Stimulated activated CD4-positive, alpha-beta T cell treated with anti-CD3 and anti-CD28 coated beads, Interleukin-12 subunit alpha, Interleukin-12 subunit beta, amount 100 ng/mL, for 24 hours (primary cell): ENCODE results near the gene JAG1.

Experiments
- DNase-seq, 2 experiments: peaks; one replicate each; pipeline ENCODE4 v3.0.0-alpha.2; 2020; ENCODE audit warnings: low read depth in 2 of 2

The JAG1 gene

DNA sequence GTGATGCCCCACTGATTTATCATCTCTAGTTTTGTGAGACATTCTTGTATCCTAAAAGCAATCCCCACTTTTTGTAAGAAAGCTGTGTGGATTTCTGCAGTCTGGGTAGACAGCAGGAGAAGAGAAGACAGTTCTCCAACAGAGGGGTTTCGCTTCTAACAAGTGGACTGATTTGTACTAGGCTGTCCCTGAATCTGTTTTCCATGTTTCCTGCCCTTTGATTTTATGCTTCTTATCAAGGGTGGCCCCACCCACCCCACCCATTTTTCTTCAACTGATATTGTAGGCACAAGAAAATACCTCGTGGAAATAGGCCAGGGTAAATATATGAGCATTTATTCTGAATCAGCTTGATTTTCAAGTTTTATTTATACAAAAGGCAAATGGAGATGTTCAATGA lies 25.7 kb upstream of the JAG1 start:
- DNase-seq, result no peak

DNA sequence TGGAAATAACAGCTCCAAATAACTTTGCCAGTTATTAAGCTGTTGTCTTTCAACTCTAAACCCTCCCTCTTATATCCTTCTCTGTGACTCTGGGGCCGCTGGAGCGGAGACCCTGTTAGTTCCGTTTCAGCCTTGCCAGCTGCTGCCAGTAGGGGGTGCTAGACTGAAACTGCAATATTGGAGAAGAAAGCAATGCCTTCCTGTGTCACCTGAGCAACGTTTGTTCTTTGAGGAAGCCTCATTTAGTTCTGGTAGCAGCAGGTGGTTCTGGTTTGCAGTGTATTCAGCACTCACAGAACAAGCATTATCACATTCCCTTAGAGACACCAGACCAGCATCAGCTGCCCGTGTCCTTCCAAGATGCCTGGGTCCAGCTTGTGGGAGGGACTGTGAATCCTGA lies 22.9 kb upstream of the JAG1 start:
- DNase-seq, result no peak

DNA sequence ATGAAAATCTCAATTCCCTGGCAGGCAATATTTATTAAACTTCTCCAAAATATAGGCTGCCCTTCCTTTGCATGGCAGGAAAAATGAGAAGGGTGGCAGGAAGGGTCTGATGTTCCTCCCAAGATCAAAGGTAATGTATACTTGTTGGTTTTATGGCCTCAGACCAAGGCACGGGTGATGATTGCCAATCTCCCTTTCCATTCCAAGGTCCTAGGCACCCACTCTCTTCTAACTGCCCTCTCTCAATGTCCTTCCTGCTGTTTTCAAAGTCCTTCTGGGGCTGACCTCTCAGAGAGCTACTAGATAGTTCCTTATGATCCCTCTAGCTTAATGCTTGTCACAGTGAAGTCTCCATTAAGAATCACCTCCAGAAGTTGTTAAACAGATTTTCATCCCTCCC lies 15.6 kb upstream of the JAG1 start:
- no peak for DNase-seq

DNA sequence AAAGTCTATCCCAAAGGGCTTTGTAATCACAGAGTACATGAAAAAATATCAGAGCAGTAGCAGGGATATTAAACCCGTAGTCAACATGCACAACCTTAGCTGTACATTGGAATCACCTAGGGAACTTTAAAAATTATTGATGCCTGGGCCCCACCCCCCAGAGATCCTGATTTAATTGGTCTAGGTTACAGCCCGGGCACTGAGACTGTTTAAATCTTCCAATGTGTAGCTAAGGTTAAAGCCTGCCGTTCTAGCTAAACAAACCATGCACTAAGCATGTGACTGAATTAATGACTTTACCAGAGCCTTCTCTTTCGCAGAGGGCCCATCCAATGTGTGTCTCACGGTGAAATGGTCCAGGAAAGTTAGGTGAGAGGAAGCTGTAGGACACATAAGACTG lies 14.1 kb upstream of the JAG1 start:
- no peak for DNase-seq

DNA sequence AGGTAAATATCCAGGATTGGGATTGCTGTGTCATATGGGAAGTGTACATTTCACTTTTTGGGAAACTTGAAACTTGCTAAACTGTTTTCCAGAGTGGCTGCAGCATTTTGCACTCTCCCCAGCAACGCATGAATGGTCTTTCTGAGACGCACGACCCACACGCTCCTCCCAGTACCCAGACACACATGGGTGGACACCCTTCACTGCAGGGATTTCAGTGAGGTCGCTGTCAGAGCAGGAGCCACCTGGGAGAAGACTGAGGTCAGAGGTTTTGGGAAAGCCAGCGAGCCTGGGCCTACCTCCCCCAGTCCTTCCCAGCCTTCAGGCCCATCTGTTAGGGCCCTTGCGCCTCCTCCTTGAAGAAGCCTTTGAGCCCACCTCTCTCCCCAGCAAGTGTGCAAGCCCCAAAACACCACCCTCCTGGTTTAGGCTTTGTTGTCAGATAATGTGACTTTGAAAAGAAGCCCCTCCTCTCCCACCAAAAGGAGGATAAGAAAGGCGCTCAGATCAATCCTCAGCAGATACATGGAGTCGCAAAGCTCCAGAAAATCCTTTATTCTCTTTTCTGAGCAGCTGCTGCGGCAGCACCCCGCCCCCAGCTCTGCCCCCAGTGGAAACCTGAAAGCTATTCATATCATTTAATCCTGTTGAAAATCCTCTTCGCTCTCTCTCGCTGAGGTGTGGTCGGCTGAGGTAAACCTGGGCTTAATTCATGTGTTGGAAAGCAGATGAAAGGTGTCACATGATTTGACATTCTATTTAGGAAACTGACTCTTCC lies 12.7 kb upstream of the JAG1 start:
- DNase-seq, result no peak

DNA sequence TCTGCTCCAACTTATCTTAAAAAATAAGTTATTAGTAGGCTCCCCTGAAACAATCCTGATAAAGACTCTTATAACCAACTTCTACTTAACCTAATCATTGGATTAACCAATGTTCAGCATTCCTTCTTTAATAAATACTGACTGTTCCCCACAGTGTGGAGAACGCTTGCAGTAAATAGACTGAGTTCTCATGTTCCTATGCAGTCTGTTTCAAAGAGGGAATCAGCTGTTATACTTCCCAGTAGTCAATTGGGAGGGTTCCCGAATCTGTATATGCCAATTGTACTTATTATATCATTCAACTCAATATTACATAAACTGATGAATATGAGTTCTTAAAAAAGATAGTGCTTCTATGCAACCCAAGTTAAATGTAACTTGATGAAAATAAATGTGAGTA lies 9.7 kb upstream of the JAG1 start:
- no peak for DNase-seq

DNA sequence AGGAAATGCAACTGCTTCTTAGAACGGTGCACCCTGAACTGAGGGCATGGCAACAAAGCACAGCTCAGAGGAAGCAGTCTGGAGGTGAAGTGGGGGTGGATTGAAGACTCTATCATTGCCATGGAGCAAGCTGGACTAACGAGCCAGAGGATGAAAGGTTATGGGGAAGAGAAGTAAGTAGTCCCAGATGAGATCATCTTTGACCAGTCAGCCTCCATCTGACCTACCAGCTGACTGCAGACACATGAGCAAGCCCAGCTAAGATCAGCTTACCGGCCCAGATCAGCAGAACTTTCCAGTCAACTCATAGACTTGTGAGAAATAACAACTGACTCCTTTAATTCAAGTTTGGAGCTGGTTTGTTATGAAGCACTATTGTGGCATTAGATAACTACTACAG lies 9.1 kb upstream of the JAG1 start:
- DNase-seq, result no peak

DNA sequence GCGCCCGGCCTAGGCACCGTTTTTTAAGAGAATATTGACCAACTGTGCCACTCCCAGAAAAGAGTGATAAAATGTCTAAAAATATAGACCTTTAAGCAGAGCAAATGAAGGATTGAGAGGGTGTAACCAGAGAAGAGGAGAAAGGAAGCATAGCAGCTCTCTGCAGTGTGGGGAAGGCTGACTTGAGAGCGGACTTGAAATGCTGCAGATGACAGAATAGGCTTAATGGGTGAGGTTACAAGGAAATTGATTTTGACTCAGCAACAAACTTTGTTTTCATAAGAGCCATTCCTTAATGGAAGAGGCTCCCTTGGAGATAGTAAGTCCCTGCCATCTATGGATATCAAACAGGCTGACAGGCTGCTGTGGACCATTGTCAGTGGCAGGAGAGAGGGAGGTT lies 7.7 kb upstream of the JAG1 start:
- DNase-seq, result no peak

DNA sequence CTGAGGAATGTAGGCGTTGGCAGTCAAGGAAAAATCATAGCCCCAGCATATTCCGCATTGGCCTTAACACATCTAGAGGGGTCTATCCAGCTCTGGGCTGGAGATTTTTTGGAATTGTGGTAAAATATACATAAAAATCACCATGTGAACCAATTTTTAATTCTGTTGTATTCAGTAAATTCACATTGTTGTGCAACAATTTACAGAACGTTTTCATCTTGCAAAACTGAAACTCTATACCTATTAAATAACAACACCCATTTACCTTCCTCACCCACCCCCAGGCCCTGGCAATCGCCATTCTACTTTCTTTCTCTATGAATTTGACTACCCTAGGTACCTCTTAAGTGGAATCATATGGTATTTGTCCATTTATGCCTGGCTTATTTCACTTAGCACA lies 6.8 kb upstream of the JAG1 start:
- no peak for DNase-seq

DNA sequence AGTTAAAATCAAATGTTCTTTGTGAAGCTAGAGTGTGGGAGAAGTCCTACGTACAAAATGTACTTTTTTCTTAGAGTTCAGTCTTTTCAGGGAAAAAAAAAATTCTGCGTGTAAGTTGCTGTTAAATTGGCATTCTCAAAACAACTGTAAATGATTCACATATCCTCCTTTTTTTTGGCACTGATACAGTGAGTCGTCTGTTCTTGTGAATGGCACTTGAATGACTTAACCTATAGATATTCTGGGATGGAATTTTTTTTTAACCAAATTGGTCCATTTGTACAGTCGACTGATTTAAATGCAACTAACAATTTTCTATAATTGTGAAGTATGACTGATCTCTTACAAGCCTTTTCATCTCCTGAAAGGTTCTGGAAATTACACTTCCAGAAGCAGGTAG lies 5.5 kb upstream of the JAG1 start:
- DNase-seq, result no peak

DNA sequence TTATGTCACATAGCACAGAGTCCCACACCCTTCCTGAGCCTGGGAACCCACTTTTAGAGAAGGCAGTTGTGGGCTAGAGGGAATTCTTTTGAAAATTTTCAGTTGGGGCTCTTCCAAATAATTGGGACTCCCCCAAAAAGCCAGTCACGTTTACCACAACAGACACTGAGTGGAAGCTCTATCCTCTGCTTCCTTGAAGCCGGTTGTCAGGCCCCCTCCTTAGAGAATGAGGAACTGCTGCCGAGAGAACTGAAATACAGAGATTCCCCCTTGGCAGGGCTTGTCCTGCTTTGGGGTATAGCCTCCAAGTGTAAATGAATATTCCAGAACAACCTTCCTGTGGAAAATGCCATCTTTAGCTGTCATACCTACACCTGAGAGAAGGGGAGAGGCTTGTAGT lies 2.7 kb upstream of the JAG1 start:
- DNase-seq, result no peak

DNA sequence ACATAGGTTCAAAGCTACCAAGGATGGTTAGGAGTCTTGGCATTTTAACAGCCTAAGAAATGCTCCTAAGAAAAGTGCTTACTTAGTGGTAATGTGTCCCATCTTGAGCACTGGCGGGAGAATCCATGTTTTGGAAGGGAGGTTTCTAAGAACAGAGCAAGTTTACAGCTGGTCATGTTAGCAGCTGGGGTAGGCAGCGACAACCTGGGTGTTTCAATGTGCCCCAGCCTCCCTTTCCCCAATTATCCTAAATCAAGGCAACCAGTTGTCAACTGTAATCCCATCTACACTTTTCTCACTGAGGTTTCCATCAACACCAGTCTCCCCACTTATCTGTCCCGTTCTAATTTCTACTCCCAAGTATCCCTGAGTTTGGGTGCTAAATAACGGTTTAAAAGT lies 1.6 kb upstream of the JAG1 start:
- no peak for DNase-seq

DNA sequence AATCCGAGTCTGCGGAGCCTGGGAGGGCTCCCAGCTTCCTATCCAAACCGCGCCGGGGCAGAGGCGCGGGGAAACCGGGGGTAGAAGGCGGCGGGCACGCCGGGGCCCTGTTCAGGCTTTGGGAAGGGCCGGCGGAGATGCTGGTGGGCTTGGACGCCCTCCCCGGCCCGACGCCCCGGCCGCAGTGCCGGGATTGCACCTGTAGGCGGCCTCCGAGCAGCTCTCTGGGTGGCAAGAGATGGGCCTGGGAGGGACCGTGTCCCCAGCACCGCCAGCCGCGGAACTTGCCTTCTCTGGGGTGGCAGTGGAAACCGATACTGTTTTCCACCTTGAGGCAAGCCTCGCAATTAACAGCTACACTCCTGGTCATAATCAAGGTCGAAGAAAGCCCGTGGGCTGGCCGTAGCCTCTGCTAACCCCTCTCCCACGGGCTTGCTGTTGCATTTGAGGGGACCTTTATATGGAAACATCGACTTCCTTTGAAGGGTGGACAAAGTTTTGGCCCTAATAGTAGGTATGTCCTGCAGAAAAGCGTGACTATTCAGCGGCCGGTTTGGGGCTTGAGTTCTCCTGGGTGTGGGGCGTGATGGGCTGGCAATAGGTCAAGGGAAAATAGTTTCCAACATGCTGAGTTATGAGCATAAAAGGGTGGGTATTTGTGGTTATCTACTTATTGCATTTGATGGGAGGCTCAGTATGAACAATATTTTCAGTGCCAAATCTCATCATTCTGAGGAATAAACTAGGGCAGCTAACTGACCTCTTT lies 1.1 kb upstream of the JAG1 start:
- DNase-seq, result peak in 1 of 2 experiments; percentile 11

DNA sequence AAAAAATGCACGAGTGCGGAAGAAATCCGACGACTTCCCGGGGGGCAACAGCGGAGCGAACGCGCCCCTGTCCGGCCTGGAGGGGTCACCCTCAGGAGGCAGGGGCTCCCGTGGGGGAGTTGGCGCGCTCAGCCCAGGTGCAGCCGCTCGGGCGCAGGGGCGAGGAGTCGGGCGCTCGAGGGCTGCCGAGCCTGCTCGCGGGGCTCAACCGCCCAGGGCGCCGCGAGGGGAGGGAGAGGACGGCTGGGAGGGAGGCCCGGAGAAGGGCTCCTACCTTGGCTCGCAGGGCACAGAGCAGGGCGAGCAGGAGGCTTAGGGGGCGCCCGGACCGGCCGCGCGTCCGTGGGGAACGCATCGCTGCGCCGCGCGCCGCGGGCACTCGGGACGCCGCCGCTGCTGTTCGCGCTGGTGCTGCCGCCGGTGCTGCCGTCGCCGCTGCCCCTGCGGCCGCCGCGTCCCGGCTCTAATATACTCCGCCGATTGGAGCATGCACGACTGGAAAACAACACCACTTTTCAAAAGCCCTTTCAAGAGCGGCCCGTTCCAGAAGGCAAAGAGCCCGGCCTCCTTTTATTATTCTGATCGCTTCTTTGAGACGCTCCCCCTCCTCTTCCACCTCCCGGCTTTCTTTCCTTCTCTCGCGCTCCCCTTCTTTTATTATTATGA lies 490 bp downstream of the JAG1 start:
- DNase-seq, result no peak

DNA sequence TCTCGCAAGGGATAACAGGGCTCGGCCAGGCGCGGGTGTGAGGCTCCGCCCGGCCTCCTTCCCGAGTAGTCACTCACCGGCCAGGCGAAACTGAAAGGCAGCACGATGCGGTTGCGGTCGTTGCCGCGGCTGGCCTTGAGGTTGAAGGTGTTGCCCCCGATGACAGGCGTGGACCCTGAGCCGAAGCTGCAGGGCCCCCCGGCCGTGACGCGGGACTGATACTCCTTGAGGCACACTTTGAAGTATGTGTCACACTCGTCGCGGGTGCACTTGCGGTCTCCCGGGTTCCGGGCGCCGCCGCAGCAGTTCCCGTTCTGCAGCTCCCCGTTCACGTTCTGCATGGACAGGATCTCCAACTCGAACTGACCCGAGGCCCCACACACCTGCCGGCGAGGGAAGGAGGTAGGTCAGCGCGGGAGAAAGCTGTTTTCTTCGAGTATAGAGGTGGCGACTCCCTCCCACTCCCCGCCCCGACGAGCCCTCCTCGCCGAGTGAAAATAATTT lies 1.1 kb downstream of the JAG1 start:
- DNase-seq, result peak in 1 of 2 experiments; percentile 43

DNA sequence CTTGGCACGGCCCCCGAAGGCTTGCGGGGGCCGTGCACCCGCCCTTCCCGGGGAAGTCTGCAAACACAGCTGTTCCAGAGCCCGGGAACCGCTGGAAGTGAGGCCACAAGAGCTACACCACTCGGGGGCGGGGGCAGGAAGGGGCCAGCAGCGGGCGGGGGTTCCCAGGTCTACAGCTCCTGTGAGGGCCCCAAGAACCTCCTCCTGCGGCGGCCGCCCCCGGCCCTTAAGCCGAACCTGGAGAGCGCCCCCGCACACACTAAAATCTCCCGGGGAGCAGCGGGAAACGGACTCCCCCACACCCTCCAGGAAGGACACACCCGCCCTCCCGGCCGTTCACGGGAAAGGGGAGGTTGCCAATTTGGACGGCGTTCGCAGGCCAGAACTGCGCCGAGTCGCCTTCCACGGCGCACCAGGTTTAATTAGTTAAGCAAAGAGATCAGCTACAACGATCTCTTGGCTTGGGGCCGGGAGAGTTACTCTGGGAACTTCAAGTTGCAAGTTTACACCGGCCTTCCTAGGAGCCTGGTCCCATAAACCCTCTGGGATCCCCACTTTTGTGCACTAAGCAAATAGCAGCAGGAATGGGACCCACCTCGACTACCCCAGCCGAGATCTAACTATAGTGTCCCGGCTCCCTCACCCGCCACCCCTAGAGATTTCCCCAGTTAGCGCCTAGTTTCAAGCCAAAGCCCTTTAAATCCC lies 1.7 kb downstream of the JAG1 start:
- DNase-seq, result no peak

DNA sequence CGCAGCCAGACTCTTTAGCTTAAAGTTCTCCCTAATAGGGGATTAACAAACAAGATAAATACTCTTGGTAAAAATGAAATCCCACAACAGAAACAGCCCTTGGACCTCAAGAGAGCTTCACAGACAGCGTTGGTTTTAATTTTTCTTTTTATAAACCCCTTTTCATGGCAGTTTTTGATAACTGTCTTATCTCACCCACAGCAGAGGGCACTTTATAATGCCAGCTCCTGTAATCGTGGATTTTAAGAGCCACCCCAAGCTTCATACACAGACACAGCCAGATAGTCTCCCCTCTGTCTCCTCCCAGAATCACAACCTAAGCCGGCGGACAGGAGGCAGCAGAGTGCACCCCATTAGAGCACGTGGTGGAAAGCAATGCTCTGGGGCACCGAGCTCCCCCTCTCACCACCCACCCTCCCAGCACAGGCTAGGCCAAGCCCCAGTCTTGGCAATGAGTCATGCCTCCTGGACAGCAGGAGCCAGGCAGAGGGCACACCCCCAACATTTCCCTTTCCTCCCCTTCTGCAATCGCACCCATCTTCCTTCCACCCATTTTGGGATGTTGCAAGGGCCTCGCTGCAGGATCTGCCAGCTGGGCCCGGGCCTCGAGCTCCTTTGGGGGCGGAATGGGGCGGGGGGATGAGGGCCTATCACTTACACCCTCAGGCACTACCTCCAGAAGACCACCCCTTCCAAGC lies 2.4 kb downstream of the JAG1 start:
- DNase-seq, result peak in 1 of 2 experiments; percentile 13

DNA sequence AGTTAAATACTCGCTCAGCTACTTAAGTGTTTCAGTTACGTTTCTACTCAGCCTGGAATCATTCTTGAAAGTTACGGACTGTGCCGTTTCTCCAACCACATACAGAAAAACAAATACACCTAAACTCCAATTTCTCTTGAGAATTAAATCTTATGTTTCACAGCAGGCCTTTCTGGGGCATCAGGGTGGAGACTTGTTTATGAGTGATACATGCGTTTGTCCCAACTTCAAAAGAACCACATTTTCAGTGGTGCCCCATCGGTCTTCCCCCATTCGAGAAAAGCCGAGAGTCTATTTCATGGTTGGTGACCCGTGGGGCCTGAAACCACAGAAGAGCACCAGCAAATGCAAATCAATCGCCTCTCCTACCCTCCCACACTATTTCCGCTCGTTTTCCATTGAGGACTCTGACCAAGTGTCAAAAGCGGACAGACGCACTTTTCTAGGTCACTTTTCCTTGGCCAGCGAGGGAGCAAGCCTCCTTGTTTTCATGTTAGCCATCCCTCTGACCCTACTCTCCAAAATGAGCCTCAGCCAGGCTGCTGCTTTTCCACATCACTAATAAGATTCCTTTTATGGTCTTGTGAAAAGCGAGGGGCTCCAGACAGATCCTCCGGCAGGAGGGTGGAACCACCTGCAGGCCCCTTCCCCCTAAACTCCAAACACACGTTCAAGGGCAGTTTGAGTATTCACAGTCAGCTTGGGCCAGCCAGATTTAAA lies 3.1 kb downstream of the JAG1 start:
- DNase-seq, result no peak

DNA sequence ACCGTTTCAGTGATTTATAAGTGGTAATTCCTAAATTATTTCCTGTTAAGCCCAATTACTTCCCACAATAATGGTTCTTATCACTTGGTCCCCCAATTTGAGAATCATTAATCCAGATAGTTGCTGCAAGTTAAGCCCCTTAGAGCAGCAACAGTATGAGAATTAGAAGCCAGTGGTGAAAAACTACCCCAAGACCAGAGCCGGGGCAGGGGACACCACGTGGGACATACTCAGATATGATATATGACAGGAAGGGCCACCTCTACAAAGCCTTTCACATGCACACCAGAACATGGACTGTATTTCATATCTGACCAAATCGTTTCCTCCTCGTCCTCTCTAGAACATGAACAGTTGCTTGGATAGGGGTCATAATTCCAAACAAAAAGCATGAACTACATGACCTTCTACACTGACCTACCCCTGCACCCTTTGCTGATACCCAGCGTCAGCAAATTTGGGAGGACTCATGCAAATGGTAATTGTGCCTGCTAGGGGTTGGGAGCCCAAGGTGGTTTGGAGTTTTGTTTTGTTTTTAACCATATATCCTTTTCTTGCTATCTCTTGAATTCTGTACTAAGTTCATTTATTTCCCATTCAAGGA lies 3.9 kb downstream of the JAG1 start:
- no peak for DNase-seq

DNA sequence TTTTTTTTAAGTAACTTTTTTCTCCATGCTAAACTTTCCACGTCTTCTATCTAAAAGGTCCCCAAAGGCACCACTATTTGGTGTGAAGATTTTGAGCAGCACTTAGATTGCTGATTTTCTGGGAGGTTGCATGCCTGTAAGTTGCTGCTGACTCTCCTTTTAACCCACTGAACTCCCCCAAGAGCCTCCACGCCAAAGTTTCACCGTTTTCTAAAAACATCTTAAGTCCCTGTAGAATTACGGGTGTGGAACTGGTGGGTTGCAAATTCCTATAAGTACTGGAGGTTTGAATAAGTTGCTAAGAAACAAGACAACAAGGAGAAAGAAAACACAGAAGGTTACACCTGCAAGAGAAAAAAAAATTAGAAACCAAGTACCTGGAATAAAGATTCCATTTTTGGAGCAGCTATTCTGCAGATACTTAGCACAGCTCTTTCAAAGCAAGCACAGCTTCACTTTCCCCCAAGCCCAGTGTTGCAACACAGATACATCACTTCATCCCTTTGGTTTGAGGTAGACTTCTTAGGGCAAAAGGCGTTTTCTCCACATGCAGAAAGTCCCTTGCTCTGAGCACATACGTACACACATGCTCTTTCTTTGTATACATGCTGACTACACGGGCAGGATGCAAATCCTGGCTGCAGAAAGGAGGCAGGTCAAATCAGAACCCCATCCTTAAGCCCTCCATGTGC lies 5.0 kb downstream of the JAG1 start:
- no peak for DNase-seq
